22Rv1 (cell line): ENCODE results near the gene NSD1.

Source experiments
- ZFX ChIP-seq: fragments of 450-650 bp; IDR thresholded peaks from 2 replicates; pipeline ENCODE4 v1.6.1; 2017; ENCODE audit warnings: antibody characterized with exemption, borderline replicate concordance
- TF ChIP-seq, protein P1 (sequence below): fragments of 450-650 bp; IDR thresholded peaks from 2 replicates; pipeline ENCODE4 v1.5.1; 2017; ENCODE audit warnings: mild to moderate bottlenecking

DNA sequence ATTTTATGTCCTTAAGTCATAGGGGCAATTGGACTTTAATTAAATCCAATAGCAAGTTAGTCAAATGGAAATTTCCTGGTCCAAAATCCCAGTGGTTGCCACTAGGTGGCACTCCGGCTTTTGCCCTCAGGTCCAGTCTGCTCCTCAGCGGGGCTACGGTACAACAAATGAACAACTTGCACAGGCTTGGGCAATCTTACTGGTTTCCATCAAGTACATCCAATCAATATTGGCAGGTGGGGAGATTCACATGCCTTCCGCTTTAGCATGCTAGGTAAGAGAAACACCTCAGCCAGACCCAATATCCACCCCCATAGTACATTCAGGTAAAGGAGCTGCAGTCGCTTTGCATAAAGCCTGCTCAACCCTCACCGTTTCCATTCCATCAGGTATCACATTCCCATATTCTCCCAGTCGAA is 184.4 kb downstream of the NSD1 start:
- TF ChIP-seq, protein P1, sequence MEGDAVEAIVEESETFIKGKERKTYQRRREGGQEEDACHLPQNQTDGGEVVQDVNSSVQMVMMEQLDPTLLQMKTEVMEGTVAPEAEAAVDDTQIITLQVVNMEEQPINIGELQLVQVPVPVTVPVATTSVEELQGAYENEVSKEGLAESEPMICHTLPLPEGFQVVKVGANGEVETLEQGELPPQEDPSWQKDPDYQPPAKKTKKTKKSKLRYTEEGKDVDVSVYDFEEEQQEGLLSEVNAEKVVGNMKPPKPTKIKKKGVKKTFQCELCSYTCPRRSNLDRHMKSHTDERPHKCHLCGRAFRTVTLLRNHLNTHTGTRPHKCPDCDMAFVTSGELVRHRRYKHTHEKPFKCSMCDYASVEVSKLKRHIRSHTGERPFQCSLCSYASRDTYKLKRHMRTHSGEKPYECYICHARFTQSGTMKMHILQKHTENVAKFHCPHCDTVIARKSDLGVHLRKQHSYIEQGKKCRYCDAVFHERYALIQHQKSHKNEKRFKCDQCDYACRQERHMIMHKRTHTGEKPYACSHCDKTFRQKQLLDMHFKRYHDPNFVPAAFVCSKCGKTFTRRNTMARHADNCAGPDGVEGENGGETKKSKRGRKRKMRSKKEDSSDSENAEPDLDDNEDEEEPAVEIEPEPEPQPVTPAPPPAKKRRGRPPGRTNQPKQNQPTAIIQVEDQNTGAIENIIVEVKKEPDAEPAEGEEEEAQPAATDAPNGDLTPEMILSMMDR, result peak; percentile 97
- TF ChIP-seq ZFX, result no peak
